ENCODE results near the gene TRAP1. TPM values are rescaled to one million over a fixed set of nuclear protein-coding genes. Genes with fewer than 3 reads are reported as not detected.

The TRAP1 gene
- total RNA-seq, 1 experiment from 2014 or later: 232 TPM

- Mint-ChIP-seq H3K4me3 (ENCODE audit: low read depth, unreplicated experiment) (no peak overlapping the region), H3K27me3 (ENCODE audit: unreplicated experiment) (no peaks in the 10 kb centered on the region), H3K36me3 (ENCODE audit: insufficient read depth, unreplicated experiment) (peaks cover 43% of the 10 kb centered on the region), H3K27ac (ENCODE audit: unreplicated experiment) (no peak overlapping the region), H3K9me3 (ENCODE audit: low read depth, unreplicated experiment) (no peaks in the 10 kb centered on the region), H3K4me1 (ENCODE audit: low read depth, unreplicated experiment) (no peaks in the 10 kb centered on the region)
- no peak for DNase-seq
- no peak for TF ChIP-seq CTCF (IDR thresholded peaks at IDR 0.05; ENCODE audit: unreplicated experiment)
- no TSS peak for BruUV-seq (replicated peaks)
- CTCF ChIA-PET: no interaction called here
- intact Hi-C loops (cut with micrococcal nuclease; ENCODE audit: unreplicated experiment): no loop called here
These were observed 44.2 kb upstream of the TRAP1 start for GRCh38 chr16:3761375-3762106.

GRCh38 chr16:3760518-3760917 is 43.2 kb upstream of the TRAP1 start:
- no peak overlapping the region for H3K4me3 Mint-ChIP-seq (ENCODE audit: low read depth, unreplicated experiment)
- CTCF ChIA-PET: interaction anchor here (0.6 kb wide), 1 partner anchor 13 kb away, joined by 5 read pairs; no protein-coding TSS in a partner anchor
- BruUV-seq (replicated peaks): no TSS peak
- H3K9me3 Mint-ChIP-seq (ENCODE audit: low read depth, unreplicated experiment): no peaks in the 10 kb centered on the region
- no peak for DNase-seq
- intact Hi-C loops (cut with micrococcal nuclease; ENCODE audit: unreplicated experiment): no loop called here
- peaks cover 47% of the 10 kb centered on the region for H3K36me3 Mint-ChIP-seq (ENCODE audit: insufficient read depth, unreplicated experiment)
- H3K27ac Mint-ChIP-seq (ENCODE audit: unreplicated experiment): no peak overlapping the region
- TF ChIP-seq CTCF (IDR thresholded peaks at IDR 0.05; ENCODE audit: unreplicated experiment): no peak
- no peaks in the 10 kb centered on the region for H3K4me1 Mint-ChIP-seq (ENCODE audit: low read depth, unreplicated experiment)
- H3K27me3 Mint-ChIP-seq (ENCODE audit: unreplicated experiment): no peaks in the 10 kb centered on the region

GRCh38 chr16:3759736-3760135 is 42.4 kb upstream of the TRAP1 start:
- no peak overlapping the region for H3K4me3 Mint-ChIP-seq (ENCODE audit: low read depth, unreplicated experiment)
- H3K36me3 Mint-ChIP-seq (ENCODE audit: insufficient read depth, unreplicated experiment): peaks cover 47% of the 10 kb centered on the region
- H3K4me1 Mint-ChIP-seq (ENCODE audit: low read depth, unreplicated experiment): no peaks in the 10 kb centered on the region
- CTCF ChIA-PET: interaction anchor here (0.7 to 1.0 kb wide), 2 partner anchors 19 to 711 kb away, joined by 3 to 6 read pairs; no protein-coding TSS in a partner anchor
- H3K27me3 Mint-ChIP-seq (ENCODE audit: unreplicated experiment): no peaks in the 10 kb centered on the region
- BruUV-seq (replicated peaks): no TSS peak
- no peaks in the 10 kb centered on the region for H3K9me3 Mint-ChIP-seq (ENCODE audit: low read depth, unreplicated experiment)
- intact Hi-C loops (cut with micrococcal nuclease; ENCODE audit: unreplicated experiment): loop anchor here (10.0 kb wide), 1 partner anchor 65 kb away; no protein-coding TSS in a partner anchor
- no peak for TF ChIP-seq CTCF (IDR thresholded peaks at IDR 0.05; ENCODE audit: unreplicated experiment)
- H3K27ac Mint-ChIP-seq (ENCODE audit: unreplicated experiment): no peak overlapping the region
- no peak for DNase-seq

- BruUV-seq (replicated peaks): no TSS peak
- DNase-seq: no peak
- no peak for TF ChIP-seq CTCF (IDR thresholded peaks at IDR 0.05; ENCODE audit: unreplicated experiment)
- H3K27ac Mint-ChIP-seq (ENCODE audit: unreplicated experiment): no peak overlapping the region
- H3K27me3 Mint-ChIP-seq (ENCODE audit: unreplicated experiment): no peaks in the 10 kb centered on the region
- H3K9me3 Mint-ChIP-seq (ENCODE audit: low read depth, unreplicated experiment): no peaks in the 10 kb centered on the region
- peaks cover 32% of the 10 kb centered on the region for H3K36me3 Mint-ChIP-seq (ENCODE audit: insufficient read depth, unreplicated experiment)
- CTCF ChIA-PET: no interaction called here
- no peaks in the 10 kb centered on the region for H3K4me1 Mint-ChIP-seq (ENCODE audit: low read depth, unreplicated experiment)
- no peak overlapping the region for H3K4me3 Mint-ChIP-seq (ENCODE audit: low read depth, unreplicated experiment)
- intact Hi-C loops (cut with micrococcal nuclease; ENCODE audit: unreplicated experiment): loop anchor here (10.0 kb wide), 1 partner anchor 61 kb away; no protein-coding TSS in a partner anchor
These were observed 38.8 kb upstream of the TRAP1 start for GRCh38 chr16:3756113-3756512.

All from Calu3 (cell line).